ENCODE results near the gene GCNT2.
"Not testable (repeated sequence)": the region's sequence is repeated elsewhere in the genome, so short reads cannot be mapped to it uniquely, and the experiment has no call there.

Gene GCNT2

GRCh38 chr6:10482636-10483257 lies 38.4 kb upstream of the GCNT2 start:
- DNase-seq (ENCODE audit: low spot score): no peak
- no peak for TF ChIP-seq CTCF (IDR thresholded peaks at IDR 0.05; ENCODE audit: extremely low read depth, insufficient read depth, missing control alignments)
- in situ Hi-C loops (cut with MboI; ENCODE audit: low pct_unique_long_range_greater_than_20kb, low sequenced_read_pairs, unreplicated experiment): no loop called here

GRCh38 chr6:10484912-10485311 lies 36.2 kb upstream of the GCNT2 start:
- in situ Hi-C loops (cut with MboI; ENCODE audit: low pct_unique_long_range_greater_than_20kb, low sequenced_read_pairs, unreplicated experiment): no loop called here
- DNase-seq (ENCODE audit: low spot score): no peak
- no peak for TF ChIP-seq CTCF (IDR thresholded peaks at IDR 0.05; ENCODE audit: extremely low read depth, insufficient read depth, missing control alignments)

GRCh38 chr6:10485406-10485805 lies 35.7 kb upstream of the GCNT2 start:
- TF ChIP-seq CTCF (IDR thresholded peaks at IDR 0.05; ENCODE audit: extremely low read depth, insufficient read depth, missing control alignments): no peak
- DNase-seq (ENCODE audit: low spot score): no peak
- in situ Hi-C loops (cut with MboI; ENCODE audit: low pct_unique_long_range_greater_than_20kb, low sequenced_read_pairs, unreplicated experiment): no loop called here

GRCh38 chr6:10486215-10486614 lies 34.9 kb upstream of the GCNT2 start:
- DNase-seq (ENCODE audit: low spot score): no peak
- in situ Hi-C loops (cut with MboI; ENCODE audit: low pct_unique_long_range_greater_than_20kb, low sequenced_read_pairs, unreplicated experiment): no loop called here
- no peak for TF ChIP-seq CTCF (IDR thresholded peaks at IDR 0.05; ENCODE audit: extremely low read depth, insufficient read depth, missing control alignments)

GRCh38 chr6:10486944-10487588 lies 34.1 kb upstream of the GCNT2 start:
- in situ Hi-C loops (cut with MboI; ENCODE audit: low pct_unique_long_range_greater_than_20kb, low sequenced_read_pairs, unreplicated experiment); DNase-seq (ENCODE audit: low spot score): not testable (repeated sequence)

GRCh38 chr6:10487668-10488327 lies 33.4 kb upstream of the GCNT2 start:
- in situ Hi-C loops (cut with MboI; ENCODE audit: low pct_unique_long_range_greater_than_20kb, low sequenced_read_pairs, unreplicated experiment): no loop called here
- no peak for DNase-seq (ENCODE audit: low spot score)
- no peak for TF ChIP-seq CTCF (IDR thresholded peaks at IDR 0.05; ENCODE audit: extremely low read depth, insufficient read depth, missing control alignments)

- TF ChIP-seq CTCF (IDR thresholded peaks at IDR 0.05; ENCODE audit: extremely low read depth, insufficient read depth, missing control alignments): no peak
- in situ Hi-C loops (cut with MboI; ENCODE audit: low pct_unique_long_range_greater_than_20kb, low sequenced_read_pairs, unreplicated experiment): no loop called here
- no peak for DNase-seq (ENCODE audit: low spot score)
Observed at GRCh38 chr6:10491463-10491862, 29.7 kb upstream of the GCNT2 start.

- DNase-seq (ENCODE audit: low spot score); in situ Hi-C loops (cut with MboI; ENCODE audit: low pct_unique_long_range_greater_than_20kb, low sequenced_read_pairs, unreplicated experiment): not testable (repeated sequence)
Observed at GRCh38 chr6:10491905-10492304, 29.2 kb upstream of the GCNT2 start.
